Spleen (tissue), 7 donors: Measurements from ENCODE around the gene ZC3H13.

Experiments used
- POLR2A ChIP-seq, 3 donors: fragments of 450-650 bp; IDR thresholded peaks; one replicate each; pipeline ENCODE4 v1.5.1; 2017; ENCODE audit warnings: antibody characterized with exemption in 3 of 3, mild to moderate bottlenecking in 1 of 3
- POLR2AphosphoS5 ChIP-seq, 3 donors: sonication (generic); formaldehyde crosslinking; IDR thresholded peaks; one replicate each; pipeline ENCODE4 v1.5.1; 2017; ENCODE audit warnings: antibody characterized with exemption in 3 of 3
- TF ChIP-seq, protein P1 (sequence below), 11 experiments: fragments of 200-600 bp in 7 of 11; fragments of 450-650 bp in 4 of 11; sonication (generic) in 4 of 11; IDR thresholded peaks in 8 of 11; conservative IDR thresholded peaks in 3 of 11; 1 replicate in 7 of 11; 2 replicates in 4 of 11; pipeline versions ENCODE4 v1.4.0 to v1.8.0; 2016 to 2021; ENCODE audit warnings: antibody characterized with exemption in 11 of 11, inconsistent platforms in 4 of 11, mild to moderate bottlenecking in 1 of 11
- donor health status: DM: no; HTN: no; CAD: no; lungs with moderate emphysema.
- donor health status: DM: no; HTN: no; CAD: no.
- donor health status: DM: no; HTN: no; CAD: no.

DNA sequence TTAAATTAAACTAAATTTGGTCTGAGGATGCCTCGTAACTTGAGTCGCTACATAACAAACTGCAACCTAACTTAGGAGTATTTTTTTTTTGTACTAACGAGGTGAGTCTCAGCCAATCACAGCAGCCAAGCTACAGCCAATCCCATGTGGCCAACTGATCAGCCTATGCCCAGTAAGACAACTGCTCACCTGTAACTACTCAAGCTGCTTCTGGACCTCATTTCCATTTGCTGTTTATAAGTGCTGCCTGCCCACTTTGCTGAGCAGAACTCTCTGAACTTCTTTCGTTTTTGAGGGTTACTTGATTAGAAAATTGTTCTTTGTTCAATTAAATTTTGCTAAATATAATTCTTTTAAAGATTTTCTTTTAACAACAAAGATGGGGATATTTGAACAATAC lies 48.5 kb upstream of the ZC3H13 start:
- no peak for TF ChIP-seq POLR2A (IDR thresholded peaks at IDR 0.05)
- no peak for TF ChIP-seq POLR2AphosphoS5 (IDR thresholded peaks at IDR 0.05)
- TF ChIP-seq, protein P1, sequence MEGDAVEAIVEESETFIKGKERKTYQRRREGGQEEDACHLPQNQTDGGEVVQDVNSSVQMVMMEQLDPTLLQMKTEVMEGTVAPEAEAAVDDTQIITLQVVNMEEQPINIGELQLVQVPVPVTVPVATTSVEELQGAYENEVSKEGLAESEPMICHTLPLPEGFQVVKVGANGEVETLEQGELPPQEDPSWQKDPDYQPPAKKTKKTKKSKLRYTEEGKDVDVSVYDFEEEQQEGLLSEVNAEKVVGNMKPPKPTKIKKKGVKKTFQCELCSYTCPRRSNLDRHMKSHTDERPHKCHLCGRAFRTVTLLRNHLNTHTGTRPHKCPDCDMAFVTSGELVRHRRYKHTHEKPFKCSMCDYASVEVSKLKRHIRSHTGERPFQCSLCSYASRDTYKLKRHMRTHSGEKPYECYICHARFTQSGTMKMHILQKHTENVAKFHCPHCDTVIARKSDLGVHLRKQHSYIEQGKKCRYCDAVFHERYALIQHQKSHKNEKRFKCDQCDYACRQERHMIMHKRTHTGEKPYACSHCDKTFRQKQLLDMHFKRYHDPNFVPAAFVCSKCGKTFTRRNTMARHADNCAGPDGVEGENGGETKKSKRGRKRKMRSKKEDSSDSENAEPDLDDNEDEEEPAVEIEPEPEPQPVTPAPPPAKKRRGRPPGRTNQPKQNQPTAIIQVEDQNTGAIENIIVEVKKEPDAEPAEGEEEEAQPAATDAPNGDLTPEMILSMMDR (IDR thresholded peaks at IDR 0.05 in 8 of 11, conservative IDR thresholded peaks at IDR 0.05 in 3 of 11): no peak
